Measurements from ENCODE around the gene VPS18. TPM values are rescaled to one million over a fixed set of nuclear protein-coding genes. Genes with fewer than 3 reads are reported as not detected.

Gene VPS18
- total RNA-seq, 6 experiments from 2014 or later = 27.7 to 33.1 (median 31.2) TPM

GRCh38 chr15:40949756-40950207 lies 55.5 kb downstream of the VPS18 start:
- H3K4me1 Mint-ChIP-seq (ENCODE audit: low read depth) = peaks cover 25% of the 10 kb centered on the region
- H3K9me3 Mint-ChIP-seq = no peaks in the 10 kb centered on the region
- no peak overlapping the region for H3K27ac Mint-ChIP-seq
- no peaks in the 10 kb centered on the region; the same call in 1 of the 2 replicates for H3K27me3 Mint-ChIP-seq (ENCODE audit: insufficient read depth)
- DNase-seq = no peak
- TF ChIP-seq CTCF (IDR thresholded peaks at IDR 0.05) = no peak
- H3K4me3 Mint-ChIP-seq = no peak overlapping the region
- no peaks in the 10 kb centered on the region for H3K36me3 Mint-ChIP-seq (ENCODE audit: low read depth)

- DNase-seq = no peak
- Mint-ChIP-seq H3K27ac (peak overlapping the region; percentile 22; the same call in 1 of the 2 replicates), H3K4me3 (no peak overlapping the region; the same call in 1 of the 2 replicates)
Observed at GRCh38 chr15:40951764-40952163, 57.5 kb downstream of the VPS18 start.

GRCh38 chr15:40952301-40952900 lies 58.2 kb downstream of the VPS18 start:
- Mint-ChIP-seq H3K27me3 (ENCODE audit: insufficient read depth) (no peaks in the 10 kb centered on the region; the same call in 1 of the 2 replicates), H3K27ac (peak overlapping the region; percentile 83), H3K9me3 (no peaks in the 10 kb centered on the region), H3K4me3 (peak overlapping the region; percentile 93), H3K36me3 (ENCODE audit: low read depth) (peaks cover 5% of the 10 kb centered on the region; the same call in 1 of the 2 replicates), H3K4me1 (ENCODE audit: low read depth) (peaks cover 36% of the 10 kb centered on the region)
- TF ChIP-seq CTCF (IDR thresholded peaks at IDR 0.05) = no peak
- no peak for DNase-seq

More at GRCh38 chr15:40951764-40952163, 57.5 kb downstream of the VPS18 start:
- no peaks in the 10 kb centered on the region; the same call in 1 of the 2 replicates for H3K27me3 Mint-ChIP-seq (ENCODE audit: insufficient read depth)
- peaks cover 5% of the 10 kb centered on the region; the same call in 1 of the 2 replicates for H3K36me3 Mint-ChIP-seq (ENCODE audit: low read depth)
- no peak for TF ChIP-seq CTCF (IDR thresholded peaks at IDR 0.05)
- H3K4me1 Mint-ChIP-seq (ENCODE audit: low read depth) = peaks cover 36% of the 10 kb centered on the region
- no peaks in the 10 kb centered on the region for H3K9me3 Mint-ChIP-seq

GRCh38 chr15:40952901-40953712 lies 58.9 kb downstream of the VPS18 start, which contains the start of gene CHAC1:
Gene CHAC1, plus strand, starts transcription at chr15:40953471. Its CDS starts 113 bp downstream, at chr15:40953584.
- H3K9me3 Mint-ChIP-seq = no peaks in the 10 kb centered on the region
- peak; percentile 94 for DNase-seq
- H3K36me3 Mint-ChIP-seq (ENCODE audit: low read depth) = peaks cover 5% of the 10 kb centered on the region; the same call in 1 of the 2 replicates
- peaks cover 36% of the 10 kb centered on the region for H3K4me1 Mint-ChIP-seq (ENCODE audit: low read depth)
- TF ChIP-seq CTCF (IDR thresholded peaks at IDR 0.05) = peak; percentile 24; the same call in 1 of the 2 replicates
- peak within 1 kb of the TSS; percentile 93 for H3K4me3 Mint-ChIP-seq
- H3K27me3 Mint-ChIP-seq (ENCODE audit: insufficient read depth) = peaks cover 2% of the 10 kb centered on the region
- H3K27ac Mint-ChIP-seq = peak within 1 kb of the TSS; percentile 83

Other genes starting within 250 kb of the VPS18 start
- 10 to 100 TPM in 5 of 6 experiments, 1 to 10 TPM in 1; 8.2 to 15.9 (median 12.1) TPM for gene RAD51, start 199.3 kb upstream of the VPS18 start, total RNA-seq (2021; fragmentation: NEBNext Ultra II Directional; extraction: Animal tissue kit (Norgen Biotek cat#: 25700))
- 10 to 100 TPM; 32.6 to 43.2 (median 35.6) TPM for gene RMDN3, start 139.2 kb upstream of the VPS18 start, total RNA-seq (2021; fragmentation: NEBNext Ultra II Directional; extraction: Animal tissue kit (Norgen Biotek cat#: 25700))
- gene GCHFR, start 130.4 kb upstream of the VPS18 start, total RNA-seq (2021; fragmentation: NEBNext Ultra II Directional; extraction: Animal tissue kit (Norgen Biotek cat#: 25700)) = 1 to 10 TPM; 1.6 to 3.1 (median 2.7) TPM
- gene C15orf62, start 124.5 kb upstream of the VPS18 start, total RNA-seq (2021; fragmentation: NEBNext Ultra II Directional; extraction: Animal tissue kit (Norgen Biotek cat#: 25700)) = under 1 TPM in 2 of 6 experiments, not detected in 4; 0.14 to 0.20 TPM
- gene ZFYVE19, start 87.4 kb upstream of the VPS18 start, total RNA-seq (2021; fragmentation: NEBNext Ultra II Directional; extraction: Animal tissue kit (Norgen Biotek cat#: 25700)) = 10 to 100 TPM; 10.7 to 13.5 (median 12.1) TPM
- 10 to 100 TPM; 25.9 to 39.9 (median 29.6) TPM for gene DNAJC17, start 87.0 kb upstream of the VPS18 start, total RNA-seq (2021; fragmentation: NEBNext Ultra II Directional; extraction: Animal tissue kit (Norgen Biotek cat#: 25700))
- gene PPP1R14D, start 65.7 kb upstream of the VPS18 start, total RNA-seq (2021; fragmentation: NEBNext Ultra II Directional; extraction: Animal tissue kit (Norgen Biotek cat#: 25700)) = not detected
- gene SPINT1, start 50.4 kb upstream of the VPS18 start, total RNA-seq (2021; fragmentation: NEBNext Ultra II Directional; extraction: Animal tissue kit (Norgen Biotek cat#: 25700)) = under 1 TPM in 5 of 6 experiments, not detected in 1; 0.14 to 0.51 (median 0.26) TPM
- under 1 TPM in 5 of 6 experiments, not detected in 1; 0.14 to 0.41 (median 0.31) TPM for gene RHOV, start 20.2 kb upstream of the VPS18 start, total RNA-seq (2021; fragmentation: NEBNext Ultra II Directional; extraction: Animal tissue kit (Norgen Biotek cat#: 25700))
- gene DLL4, start 34.9 kb downstream of the VPS18 start, total RNA-seq (2021; fragmentation: NEBNext Ultra II Directional; extraction: Animal tissue kit (Norgen Biotek cat#: 25700)) = under 1 TPM in 2 of 6 experiments, not detected in 4; 0.05 to 0.11 TPM
- gene CHAC1, start 59.0 kb downstream of the VPS18 start, total RNA-seq (2021; fragmentation: NEBNext Ultra II Directional; extraction: Animal tissue kit (Norgen Biotek cat#: 25700)) = 10 to 100 TPM; 20.8 to 26.0 (median 24.2) TPM
- 10 to 100 TPM; 18.3 to 23.6 (median 19.4) TPM for gene INO80, start 221.8 kb downstream of the VPS18 start, total RNA-seq (2021; fragmentation: NEBNext Ultra II Directional; extraction: Animal tissue kit (Norgen Biotek cat#: 25700))